ENCODE measurements around the gene RAD9A.
A peak's percentile ranks its signal among the peaks of the same experiment; 100 is the strongest.

DNA sequence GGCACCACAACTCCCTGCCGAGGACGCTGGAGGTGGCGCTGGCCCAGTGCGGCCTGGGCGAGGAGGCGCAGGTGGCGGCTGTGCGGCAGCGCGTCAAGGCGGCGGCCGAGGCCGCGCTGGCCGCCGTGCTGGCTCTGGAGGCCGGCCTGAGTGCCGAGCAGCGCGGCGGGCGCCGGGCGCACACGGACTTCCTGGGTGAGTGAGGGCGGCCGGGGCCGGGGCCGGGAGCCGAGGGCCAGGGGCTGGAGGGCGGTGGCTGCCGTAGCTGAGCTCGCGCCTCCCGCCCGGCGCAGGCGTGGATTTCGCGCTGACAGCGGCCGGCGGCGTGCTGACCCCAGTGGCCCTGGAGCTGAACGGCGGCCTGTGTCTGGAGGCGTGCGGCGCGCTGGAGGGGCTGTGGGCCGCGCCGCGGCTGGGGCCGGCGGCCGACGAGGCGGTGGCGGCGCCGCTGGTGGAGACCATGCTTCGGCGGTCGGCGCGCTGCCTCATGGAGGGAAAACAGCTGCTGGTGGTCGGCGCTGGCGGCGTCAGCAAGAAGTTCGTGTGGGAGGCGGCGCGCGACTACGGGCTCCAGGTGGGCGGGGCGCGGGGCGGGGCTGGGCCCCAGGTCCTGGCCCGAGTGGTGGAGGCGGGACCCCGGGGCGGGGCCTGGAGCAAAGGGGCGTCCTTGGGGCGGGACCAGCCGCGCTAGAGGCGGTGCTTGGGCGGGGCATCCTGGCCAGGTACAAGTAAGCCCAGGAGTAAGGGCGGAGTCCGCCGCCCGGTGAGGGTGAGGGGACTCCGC lies 29.1 kb downstream of the RAD9A start:
- TF ChIP-seq, protein P1, sequence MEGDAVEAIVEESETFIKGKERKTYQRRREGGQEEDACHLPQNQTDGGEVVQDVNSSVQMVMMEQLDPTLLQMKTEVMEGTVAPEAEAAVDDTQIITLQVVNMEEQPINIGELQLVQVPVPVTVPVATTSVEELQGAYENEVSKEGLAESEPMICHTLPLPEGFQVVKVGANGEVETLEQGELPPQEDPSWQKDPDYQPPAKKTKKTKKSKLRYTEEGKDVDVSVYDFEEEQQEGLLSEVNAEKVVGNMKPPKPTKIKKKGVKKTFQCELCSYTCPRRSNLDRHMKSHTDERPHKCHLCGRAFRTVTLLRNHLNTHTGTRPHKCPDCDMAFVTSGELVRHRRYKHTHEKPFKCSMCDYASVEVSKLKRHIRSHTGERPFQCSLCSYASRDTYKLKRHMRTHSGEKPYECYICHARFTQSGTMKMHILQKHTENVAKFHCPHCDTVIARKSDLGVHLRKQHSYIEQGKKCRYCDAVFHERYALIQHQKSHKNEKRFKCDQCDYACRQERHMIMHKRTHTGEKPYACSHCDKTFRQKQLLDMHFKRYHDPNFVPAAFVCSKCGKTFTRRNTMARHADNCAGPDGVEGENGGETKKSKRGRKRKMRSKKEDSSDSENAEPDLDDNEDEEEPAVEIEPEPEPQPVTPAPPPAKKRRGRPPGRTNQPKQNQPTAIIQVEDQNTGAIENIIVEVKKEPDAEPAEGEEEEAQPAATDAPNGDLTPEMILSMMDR (IDR thresholded peaks at IDR 0.05) = no peak
- TF ChIP-seq POLR2A (IDR thresholded peaks at IDR 0.05) = peak in 1 of 2 donors; percentile 81

Measured in heart left ventricle (tissue), 13 donors.